Hepatocyte (in vitro differentiated cells): ENCODE data around the gene ASB1. TPM values are rescaled to one million over a fixed set of nuclear protein-coding genes. Genes with fewer than 3 reads are reported as not detected.

ENCODE experiments used
- DNase-seq: peaks from one replicate; pipeline ENCODE4 v3.0.0-alpha.2; 2016; ENCODE audit warnings: low spot score
- H2AFZ ChIP-seq: fragments of 200-600 bp; sonication (generic); 2 replicates; pipeline ENCODE4 v1.6.0; 2016; ENCODE audit warnings: antibody characterized with exemption, mild to moderate bottlenecking
- H3K27ac ChIP-seq: fragments of 200-600 bp; sonication (generic); 2 replicates; pipeline ENCODE4 v1.5.1; 2016; ENCODE audit warnings: mild to moderate bottlenecking
- H3K27me3 ChIP-seq: fragments of 200-600 bp; sonication (generic); 2 replicates; pipeline ENCODE4 v1.6.1; 2016
- H3K36me3 ChIP-seq: fragments of 200-600 bp; sonication (generic); replicated peaks from 2 replicates; pipeline ENCODE4 v1.5.1; 2016; ENCODE audit warnings: low read depth; ENCODE audit not compliant: insufficient read depth
- H3K4me1 ChIP-seq: fragments of 200-600 bp; sonication (generic); 2 replicates; pipeline ENCODE4 v1.5.1; 2016; ENCODE audit warnings: mild to moderate bottlenecking, moderate library complexity; ENCODE audit not compliant: insufficient read depth
- H3K4me2 ChIP-seq: fragments of 200-600 bp; sonication (generic); 2 replicates; pipeline ENCODE4 v1.6.0; 2016
- H3K4me3 ChIP-seq: fragments of 200-600 bp; sonication (generic); 2 replicates; pipeline ENCODE4 v1.5.1; 2016; ENCODE audit warnings: mild to moderate bottlenecking
- H3K79me2 ChIP-seq: fragments of 200-600 bp; sonication (generic); 2 replicates; pipeline ENCODE4 v1.6.0; 2017; ENCODE audit warnings: mild to moderate bottlenecking
- H3K9me2 ChIP-seq: fragments of 200-600 bp; sonication (generic); replicated peaks from 2 replicates; pipeline ENCODE4 v1.6.0; 2017; ENCODE audit warnings: mild to moderate bottlenecking; ENCODE audit not compliant: insufficient read depth
- H3K9me3 ChIP-seq: fragments of 200-600 bp; sonication (generic); 2 replicates; pipeline ENCODE4 v1.5.1; 2016; ENCODE audit warnings: low read depth, mild to moderate bottlenecking
- H4K20me1 ChIP-seq: fragments of 200-600 bp; sonication (generic); 2 replicates; pipeline ENCODE4 v1.6.0; 2016; ENCODE audit warnings: mild to moderate bottlenecking; ENCODE audit not compliant: insufficient read depth, poor library complexity, severe bottlenecking
- CTCF ChIP-seq: fragments of 200-600 bp; sonication (generic); IDR thresholded peaks from 2 replicates; pipeline ENCODE4 v1.5.1; 2016; ENCODE audit warnings: antibody characterized with exemption, mild to moderate bottlenecking; ENCODE audit not compliant: poor library complexity
- EZH2 ChIP-seq: fragments of 200-600 bp; sonication (generic); IDR thresholded peaks from 2 replicates; pipeline ENCODE4 v1.6.1; 2016; ENCODE audit warnings: antibody characterized with exemption, mild to moderate bottlenecking, borderline replicate concordance
- EZH2phosphoT487 ChIP-seq: fragments of 200-600 bp; sonication (generic); IDR thresholded peaks from one replicate; pipeline ENCODE4 v1.6.1; 2018; ENCODE audit warnings: antibody characterized with exemption, mild to moderate bottlenecking, low read depth, moderate library complexity; ENCODE audit not compliant: unreplicated experiment, severe bottlenecking
- WGBS: methylation state at CpG from one replicate; pipeline ENCODE4 v1.1.6; 2016; ENCODE audit warnings: low lambda C conversion rate; ENCODE audit errors: missing lambda C conversion rate; 5-methylcytosine and 5-hydroxymethylcytosine counted together
- polyA plus RNA-seq: library from polyadenylated mRNA; unstranded; fragments of >200 nt; fragmentation: Nextera tagmentation; extraction: Ambion mirVana; gene quantifications from 2 replicates; pipeline ENCODE4 v1.2.1, GENCODE V29; 2016
- total RNA-seq: library from RNA; depleted of rRNA; stranded (reverse); fragments of >200 nt; gene quantifications from 2 replicates; pipeline ENCODE4 v1.2.3, GENCODE V29; 2014

The ASB1 gene
- total and polyA plus RNA-seq, 2 experiments from 2014 or later: 13.0 to 27.9 TPM

GRCh38 chr2:238425979-238426567 is 654 bp upstream of the ASB1 start:
- H3K79me2 ChIP-seq: peaks cover 41% of the 10 kb centered on the region
- no peaks in the 10 kb centered on the region for H3K27me3 ChIP-seq
- peak overlapping the region; percentile 78 for H3K4me3 ChIP-seq
- H2AFZ ChIP-seq: peak overlapping the region; percentile 84
- no peaks in the 10 kb centered on the region for H3K9me2 ChIP-seq
- H4K20me1 ChIP-seq: peaks cover 16% of the 10 kb centered on the region
- peak; percentile 59 for DNase-seq
- TF ChIP-seq EZH2 (no peak), CTCF (no peak), EZH2phosphoT487 (no peak)
- no peaks in the 10 kb centered on the region for H3K9me3 ChIP-seq
- H3K27ac ChIP-seq: peak overlapping the region; percentile 99
- peaks cover 32% of the 10 kb centered on the region for H3K4me1 ChIP-seq
- H3K4me2 ChIP-seq: peak overlapping the region; percentile 76
- WGBS: 7% methylated on average over 19 of the region's 24 CpGs
- no peaks in the 10 kb centered on the region for H3K36me3 ChIP-seq

- DNase-seq: peak; percentile 10
- Histone ChIP-seq H2AFZ (peak overlapping the region; percentile 84), H3K36me3 (no peaks in the 10 kb centered on the region), H3K27me3 (no peaks in the 10 kb centered on the region), H3K79me2 (peaks cover 56% of the 10 kb centered on the region), H3K4me1 (peaks cover 23% of the 10 kb centered on the region), H3K4me3 (peak overlapping the region; percentile 78), H3K27ac (peak overlapping the region; percentile 99), H3K4me2 (peak overlapping the region; percentile 76), H4K20me1 (peaks cover 20% of the 10 kb centered on the region), H3K9me2 (no peaks in the 10 kb centered on the region), H3K9me3 (no peaks in the 10 kb centered on the region)
- no peak for TF ChIP-seq CTCF
- TF ChIP-seq EZH2: no peak
- TF ChIP-seq EZH2phosphoT487: no peak
- 10% methylated on average over 20 of the region's 20 CpGs for WGBS
These were observed 872 bp downstream of the ASB1 start for GRCh38 chr2:238427435-238428162.

- no peak overlapping the region for H2AFZ ChIP-seq
- no peak overlapping the region for H3K4me3 ChIP-seq
- peak overlapping the region; percentile 76 for H3K4me2 ChIP-seq
- H3K79me2 ChIP-seq: peaks cover 69% of the 10 kb centered on the region
- TF ChIP-seq EZH2phosphoT487 (no peak), EZH2 (no peak)
- H3K9me3 ChIP-seq: no peaks in the 10 kb centered on the region
- peaks cover 24% of the 10 kb centered on the region for H4K20me1 ChIP-seq
- no peaks in the 10 kb centered on the region for H3K27me3 ChIP-seq
- peaks cover 23% of the 10 kb centered on the region for H3K4me1 ChIP-seq
- 97% methylated on average over 8 of the region's 8 CpGs for WGBS
- no peak overlapping the region for H3K27ac ChIP-seq
- no peaks in the 10 kb centered on the region for H3K36me3 ChIP-seq
- peak; percentile 1 for DNase-seq
- H3K9me2 ChIP-seq: no peaks in the 10 kb centered on the region
These were observed 2.1 kb downstream of the ASB1 start for GRCh38 chr2:238428866-238429265.

- Histone ChIP-seq H3K27ac (no peak overlapping the region), H2AFZ (no peak overlapping the region), H3K9me2 (no peaks in the 10 kb centered on the region), H3K79me2 (peaks cover 83% of the 10 kb centered on the region), H3K4me1 (peaks cover 18% of the 10 kb centered on the region), H3K4me3 (no peak overlapping the region), H3K36me3 (no peaks in the 10 kb centered on the region), H3K27me3 (no peaks in the 10 kb centered on the region), H3K9me3 (no peaks in the 10 kb centered on the region), H3K4me2 (no peak overlapping the region), H4K20me1 (peaks cover 24% of the 10 kb centered on the region)
- no peak for TF ChIP-seq CTCF
- TF ChIP-seq EZH2: no peak
- TF ChIP-seq EZH2phosphoT487: no peak
- 98% methylated on average over 6 of the region's 6 CpGs for WGBS
- no peak for DNase-seq
These were observed 4.1 kb downstream of the ASB1 start for GRCh38 chr2:238430781-238431180.
